GM12878 (cell line): ENCODE results near the gene MSL2. TPM values are rescaled to one million over a fixed set of nuclear protein-coding genes. Genes with fewer than 3 reads are reported as not detected.

Experiments
- BRCA1 ChIP-seq: IDR thresholded peaks from 2 replicates; pipeline ENCODE4 v1.6.1; 2011; ENCODE audit warnings: low read depth, low read length, improper control_type of control experiment
- CREM ChIP-seq: IDR thresholded peaks from 2 replicates; pipeline ENCODE4 v1.6.1; 2014; ENCODE audit warnings: antibody characterized with exemption, low read depth
- E4F1 ChIP-seq: fragments of 450-650 bp; IDR thresholded peaks from 2 replicates; pipeline ENCODE4 v1.6.1; 2018; ENCODE audit warnings: borderline replicate concordance, mild to moderate bottlenecking; ENCODE audit not compliant: partially characterized antibody
- IRF4 ChIP-seq: IDR thresholded peaks from 2 replicates; pipeline ENCODE4 v1.6.1; 2011; ENCODE audit warnings: low read depth, low read length
- JUND ChIP-seq: IDR thresholded peaks from 2 replicates; pipeline ENCODE4 v1.6.1; 2012; ENCODE audit warnings: low read depth, mild to moderate bottlenecking, low read length, improper control_type of control experiment, moderate library complexity
- NR2C1 ChIP-seq: fragments of 450-650 bp; IDR thresholded peaks from 2 replicates; pipeline ENCODE4 v1.6.1; 2017; ENCODE audit warnings: antibody characterized with exemption, mild to moderate bottlenecking, moderate library complexity
- PAX5 ChIP-seq: IDR thresholded peaks from 2 replicates; pipeline ENCODE4 v1.6.1; 2011; ENCODE audit warnings: low read depth, low read length, borderline replicate concordance
- PML ChIP-seq: IDR thresholded peaks from 2 replicates; pipeline ENCODE4 v1.6.1; 2012; ENCODE audit warnings: low read length, inconsistent platforms
- RAD51 ChIP-seq: fragments of 450-650 bp; IDR thresholded peaks from 2 replicates; pipeline ENCODE4 v1.6.1; 2016; ENCODE audit warnings: moderate library complexity, mild to moderate bottlenecking, inconsistent platforms
- SUZ12 ChIP-seq: fragments of 200-600 bp; sonication (generic); IDR thresholded peaks from one replicate; pipeline ENCODE4 v1.6.1; 2018; ENCODE audit warnings: antibody characterized with exemption, mild to moderate bottlenecking; ENCODE audit not compliant: unreplicated experiment
- TAF1 ChIP-seq: IDR thresholded peaks from 2 replicates; pipeline ENCODE4 v1.6.1; 2011; ENCODE audit warnings: mild to moderate bottlenecking, low read depth, low read length, borderline replicate concordance
- TCF7 ChIP-seq: IDR thresholded peaks from 2 replicates; pipeline ENCODE4 v1.6.1; 2014; ENCODE audit warnings: antibody characterized with exemption, borderline replicate concordance
- ZBTB4 ChIP-seq: fragments of 450-650 bp; formaldehyde crosslinking; IDR thresholded peaks from 2 replicates; pipeline ENCODE4 v1.4.0; 2022; ENCODE audit warnings: mild to moderate bottlenecking, moderate library complexity
- ZBTB40 ChIP-seq: fragments of 450-650 bp; IDR thresholded peaks from 2 replicates; pipeline ENCODE4 v1.6.1; 2016; ENCODE audit warnings: mild to moderate bottlenecking, moderate library complexity, borderline replicate concordance
- ZNF217 ChIP-seq: fragments of 450-650 bp; IDR thresholded peaks from 2 replicates; pipeline ENCODE4 v1.6.1; 2017; ENCODE audit warnings: antibody characterized with exemption, mild to moderate bottlenecking
- ZNF24 ChIP-seq: fragments of 450-650 bp; IDR thresholded peaks from 2 replicates; pipeline ENCODE4 v1.6.1; 2017; ENCODE audit warnings: antibody characterized with exemption, mild to moderate bottlenecking
- polyA plus RNA-seq, 11 experiments: library from polyadenylated mRNA; depleted of rRNA in 4 of 11; unstranded in 6 of 11; stranded (reverse) in 5 of 11; fragments of >200 nt; fragmentation: Nextera tagmentation in 4 of 11; fragmentation: Illumina TruSeq in 1 of 11; extraction: Ambion mirVana in 4 of 11; extraction: Trizol in 1 of 11; gene quantifications; 1 replicate in 1 of 11; 2 replicates in 10 of 11; pipeline versions ENCODE4 v1.2.1 to v1.2.3, GENCODE V29; 2011 to 2016; ENCODE audit warnings: inconsistent platforms in 2 of 11, missing spikeins in 2 of 11, low read depth in 1 of 11
- total RNA-seq, 4 experiments: library from RNA; depleted of rRNA in 3 of 4; stranded (reverse); fragments of >200 nt in 3 of 4; fragmentation: Illumina TruSeq in 1 of 4; extraction: Trizol in 1 of 4; gene quantifications; 2 replicates each; pipeline versions ENCODE4 v1.2.1 to v1.2.3, GENCODE V29; 2013 to 2021
- TF ChIP-seq, protein P1 (sequence below): fragments of 450-650 bp; IDR thresholded peaks from 2 replicates; pipeline ENCODE4 v1.6.1; 2017; ENCODE audit warnings: antibody characterized with exemption, mild to moderate bottlenecking, moderate library complexity

Gene MSL2
- total and polyA plus RNA-seq, 10 of the 15 experiments (the other 5 are each of a cell fraction or from before 2014, with no cell fraction given), result 3.5 to 31.7 (median 10.5) TPM

GRCh38 chr3:136195258-136196063, 674 bp downstream of the MSL2 start (continued):
- TF ChIP-seq ZBTB4 (CRISPR knock-in tag), result no peak
- TF ChIP-seq BRCA1, result no peak
- peak; percentile 59 for TF ChIP-seq TAF1
- no peak for TF ChIP-seq TCF7
- peak; percentile 69; the same call in 1 of the 2 replicates for TF ChIP-seq JUND
- TF ChIP-seq SUZ12, result no peak
- TF ChIP-seq ZNF24, result 0 out of 2 replicates have a peak, but pooled peaks have one; percentile 49
- TF ChIP-seq, protein P1, sequence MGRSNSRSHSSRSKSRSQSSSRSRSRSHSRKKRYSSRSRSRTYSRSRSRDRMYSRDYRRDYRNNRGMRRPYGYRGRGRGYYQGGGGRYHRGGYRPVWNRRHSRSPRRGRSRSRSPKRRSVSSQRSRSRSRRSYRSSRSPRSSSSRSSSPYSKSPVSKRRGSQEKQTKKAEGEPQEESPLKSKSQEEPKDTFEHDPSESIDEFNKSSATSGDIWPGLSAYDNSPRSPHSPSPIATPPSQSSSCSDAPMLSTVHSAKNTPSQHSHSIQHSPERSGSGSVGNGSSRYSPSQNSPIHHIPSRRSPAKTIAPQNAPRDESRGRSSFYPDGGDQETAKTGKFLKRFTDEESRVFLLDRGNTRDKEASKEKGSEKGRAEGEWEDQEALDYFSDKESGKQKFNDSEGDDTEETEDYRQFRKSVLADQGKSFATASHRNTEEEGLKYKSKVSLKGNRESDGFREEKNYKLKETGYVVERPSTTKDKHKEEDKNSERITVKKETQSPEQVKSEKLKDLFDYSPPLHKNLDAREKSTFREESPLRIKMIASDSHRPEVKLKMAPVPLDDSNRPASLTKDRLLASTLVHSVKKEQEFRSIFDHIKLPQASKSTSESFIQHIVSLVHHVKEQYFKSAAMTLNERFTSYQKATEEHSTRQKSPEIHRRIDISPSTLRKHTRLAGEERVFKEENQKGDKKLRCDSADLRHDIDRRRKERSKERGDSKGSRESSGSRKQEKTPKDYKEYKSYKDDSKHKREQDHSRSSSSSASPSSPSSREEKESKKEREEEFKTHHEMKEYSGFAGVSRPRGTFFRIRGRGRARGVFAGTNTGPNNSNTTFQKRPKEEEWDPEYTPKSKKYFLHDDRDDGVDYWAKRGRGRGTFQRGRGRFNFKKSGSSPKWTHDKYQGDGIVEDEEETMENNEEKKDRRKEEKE, result peak; percentile 70
- TF ChIP-seq PAX5, result 0 out of 2 replicates have a peak, but pooled peaks have one; percentile 8
- peak; percentile 79; the same call in 1 of the 2 replicates for TF ChIP-seq ZNF217
- peak; percentile 79 for TF ChIP-seq NR2C1
- no peak for TF ChIP-seq RAD51
- no peak for TF ChIP-seq ZBTB40
- no peak for TF ChIP-seq CREM
- TF ChIP-seq E4F1, result no peak
- TF ChIP-seq IRF4, result no peak
- TF ChIP-seq PML, result no peak
